Measurements from ENCODE around the gene SOCS6. TPM values are rescaled to one million over a fixed set of nuclear protein-coding genes. Genes with fewer than 3 reads are reported as not detected.

The SOCS6 gene
- total and polyA plus RNA-seq, 2 of the 13 experiments (the other 11 are each of a cell fraction or from before 2014, with no cell fraction given), result 18.6 to 38.3 TPM

GRCh38 chr18:70296289-70296688, 7.4 kb downstream of the SOCS6 start (continued):
- TF ChIP-seq ONECUT2 (CRISPR knock-in tag; IDR thresholded peaks at IDR 0.05), result 0 out of 2 replicates have a peak, but pooled peaks have one; percentile 29
- TF ChIP-seq PHF5A (CRISPR knock-in tag; IDR thresholded peaks at IDR 0.05; ENCODE audit: low read depth, unreplicated experiment), result no peak
- TF ChIP-seq CHD4 (IDR thresholded peaks at IDR 0.05; ENCODE audit: borderline replicate concordance, low read length), result no peak
- no peak for TF ChIP-seq ATF5 (CRISPR knock-in tag; IDR thresholded peaks at IDR 0.05; ENCODE audit: low read depth)
- no peak for TF ChIP-seq NFE2L1 (CRISPR knock-in tag; IDR thresholded peaks at IDR 0.05; ENCODE audit: borderline replicate concordance)
- TF ChIP-seq ZFP82 (CRISPR knock-in tag; IDR thresholded peaks at IDR 0.05; ENCODE audit: borderline replicate concordance), result no peak
- TF ChIP-seq GABPA (IDR thresholded peaks at IDR 0.05; ENCODE audit: low read depth, low read length), result 0 out of 2 replicates have a peak, but pooled peaks have one; percentile 20
- TF ChIP-seq GABPA (CRISPR knock-in tag; IDR thresholded peaks at IDR 0.05; ENCODE audit: low read depth), result peak; percentile 69
- TF ChIP-seq NONO (IDR thresholded peaks at IDR 0.05), result no peak
- TF ChIP-seq NONO (CRISPR knock-in tag; conservative IDR thresholded peaks at IDR 0.05), result peak; percentile 38; the same call in 1 of the 2 replicates
- no peak for TF ChIP-seq ZNF839 (CRISPR knock-in tag; IDR thresholded peaks at IDR 0.05; ENCODE audit: borderline replicate concordance)
- no peak for TF ChIP-seq SP2 (CRISPR knock-in tag; IDR thresholded peaks at IDR 0.05)
- TF ChIP-seq BRCA1 (CRISPR knock-in tag; IDR thresholded peaks at IDR 0.05), result no peak; the same call in 1 of the 2 replicates
- peak; percentile 54; the same call in 1 of the 2 replicates for TF ChIP-seq ZNF710 (CRISPR knock-in tag; IDR thresholded peaks at IDR 0.05; ENCODE audit: borderline replicate concordance)
- no peak for TF ChIP-seq ZNF253 (CRISPR knock-in tag; IDR thresholded peaks at IDR 0.05; ENCODE audit: borderline replicate concordance)
- no peak for TF ChIP-seq NFATC3 (CRISPR knock-in tag; IDR thresholded peaks at IDR 0.05)
- TF ChIP-seq MIER2 (CRISPR knock-in tag; IDR thresholded peaks at IDR 0.05), result no peak
- TF ChIP-seq THAP11 (CRISPR knock-in tag; IDR thresholded peaks at IDR 0.05), result peak; percentile 53
- peak; percentile 76; the same call in 1 of the 2 replicates for TF ChIP-seq MEIS2 (CRISPR knock-in tag; IDR thresholded peaks at IDR 0.05)
- TF ChIP-seq ZHX2 (IDR thresholded peaks at IDR 0.05; ENCODE audit: low read depth), result no peak
- TF ChIP-seq ZHX2 (CRISPR knock-in tag; IDR thresholded peaks at IDR 0.05; ENCODE audit: borderline replicate concordance), result no peak
- no peak for TF ChIP-seq SMAD1 (CRISPR knock-in tag; IDR thresholded peaks at IDR 0.05; ENCODE audit: borderline replicate concordance, low read depth)
- no peak for TF ChIP-seq KDM4B (CRISPR knock-in tag; IDR thresholded peaks at IDR 0.05)

All from HepG2 (cell line).